DMS79 (cell line): ENCODE data around the gene TDRD3.
"Not testable (repeated sequence)": the region's sequence is repeated elsewhere in the genome, so short reads cannot be mapped to it uniquely, and the experiment has no call there.

Source experiments
- DNase-seq: peaks from one replicate; lab custom pipeline; 2025; lab: John Stamatoyannopoulos, UW

Gene TDRD3

DNA sequence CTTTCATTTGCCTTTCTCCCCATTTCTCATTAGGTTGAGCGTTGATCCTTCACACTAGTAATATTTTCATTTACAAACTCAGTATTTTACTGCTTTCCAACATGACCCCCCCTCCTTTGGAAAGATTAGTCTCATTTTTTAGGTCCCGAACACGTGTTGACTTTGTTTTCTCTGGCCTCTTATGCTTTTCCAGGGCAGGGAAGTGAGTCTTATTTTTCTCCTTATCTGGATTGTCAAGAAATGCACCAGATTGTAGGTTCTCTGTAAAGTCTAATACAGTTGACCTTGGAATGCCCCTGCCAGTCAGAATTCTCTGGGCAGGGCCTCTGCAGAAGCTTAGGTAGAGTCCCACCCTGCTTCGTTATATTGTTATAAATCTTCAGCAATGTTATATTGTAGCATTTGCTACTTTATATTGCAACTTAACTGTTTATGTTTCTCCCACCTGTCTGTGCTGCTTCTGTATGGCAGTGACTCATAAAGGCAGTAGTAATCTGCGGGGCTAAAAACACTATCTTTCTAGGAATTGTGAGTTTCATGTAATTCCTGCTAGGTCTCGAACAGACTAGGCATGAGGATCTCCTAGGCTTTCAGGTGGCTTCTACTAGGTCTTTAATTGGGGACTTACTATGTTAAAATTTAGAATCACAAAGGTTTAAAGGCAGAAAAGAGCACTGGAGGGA lies 2.0 kb downstream of the TDRD3 start:
- no peak for DNase-seq

GRCh38 chr13:60402022-60402421 lies 5.0 kb downstream of the TDRD3 start:
- no peak for DNase-seq

- DNase-seq = no peak
Measured at GRCh38 chr13:60407095-60407494, 10.1 kb downstream of the TDRD3 start.

- not testable (repeated sequence) for DNase-seq
Measured at GRCh38 chr13:60407852-60408251, 10.8 kb downstream of the TDRD3 start.

DNA sequence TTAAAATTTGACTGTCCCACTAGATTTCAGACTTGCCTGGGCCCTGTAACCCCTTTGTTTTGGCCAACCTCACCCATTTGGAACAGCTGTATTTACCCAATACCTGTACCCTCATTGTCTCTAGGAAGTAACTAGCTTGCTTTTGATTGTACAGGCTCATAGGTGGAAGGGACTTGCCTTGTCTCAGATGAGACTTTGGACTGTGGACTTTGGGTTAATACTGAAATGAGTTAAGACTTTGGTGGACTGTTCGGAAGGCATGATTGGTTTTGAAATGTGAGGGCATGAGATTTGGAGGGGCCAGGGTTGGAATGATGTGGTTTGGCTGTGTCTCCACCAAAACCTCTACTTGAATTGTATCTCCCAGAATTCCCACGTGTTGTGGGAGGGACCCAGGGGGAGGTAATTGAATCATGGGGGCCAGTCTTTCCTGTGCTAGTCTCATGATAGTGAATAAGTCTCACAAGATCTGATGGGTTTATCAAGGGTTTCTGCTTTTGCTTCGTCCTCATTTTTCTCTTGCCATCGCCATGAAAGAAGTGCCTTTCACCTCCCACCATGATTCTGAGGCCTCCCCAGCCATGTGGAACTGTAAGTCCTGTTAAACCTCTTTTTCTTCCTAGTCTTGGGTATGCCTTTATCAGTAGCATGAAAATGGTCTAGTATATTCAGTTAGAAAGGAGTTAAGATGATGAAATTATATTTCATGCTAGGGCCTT lies 12.7 kb downstream of the TDRD3 start:
- DNase-seq = not testable (repeated sequence)

DNA sequence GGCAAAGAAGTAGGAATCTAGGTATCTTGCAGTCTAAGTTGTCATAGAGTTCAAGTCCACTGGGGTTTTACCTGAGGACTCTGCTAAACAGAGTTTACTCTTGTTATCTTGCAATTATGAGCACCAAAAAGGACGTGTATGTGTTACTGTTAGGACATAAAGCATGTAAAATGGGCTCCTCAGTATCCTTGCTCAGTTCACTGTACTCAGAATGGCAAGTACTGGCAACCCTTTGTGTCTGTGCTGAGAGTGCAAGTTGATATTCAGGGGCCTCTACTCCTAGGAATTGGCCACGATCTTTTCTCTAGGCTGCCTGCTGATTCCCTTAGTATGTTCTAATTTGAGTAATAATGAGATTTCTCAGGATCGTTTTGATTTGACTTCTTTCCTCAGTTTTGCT lies 13.3 kb downstream of the TDRD3 start:
- no peak for DNase-seq

DNA sequence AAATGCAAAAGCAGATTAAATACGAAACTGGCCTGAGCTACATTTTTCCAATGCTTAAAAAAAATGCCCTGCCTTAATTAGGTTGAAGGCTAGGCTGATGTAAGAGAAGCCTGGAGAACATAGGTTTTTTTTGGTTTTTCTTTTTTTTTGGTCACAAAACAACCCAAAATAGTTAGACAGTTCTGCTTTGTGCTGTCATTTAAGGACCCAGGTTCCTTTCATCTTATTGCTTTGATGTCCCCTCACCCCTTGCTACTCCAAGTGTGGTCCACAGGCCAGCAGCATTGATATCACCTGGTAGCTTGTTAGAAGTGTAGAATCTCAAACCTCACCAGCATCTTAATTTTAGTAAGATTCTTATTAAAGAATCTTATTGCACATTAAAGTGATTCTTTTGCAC lies 14.4 kb downstream of the TDRD3 start:
- no peak for DNase-seq

GRCh38 chr13:60411983-60412382 lies 15.0 kb downstream of the TDRD3 start:
- no peak for DNase-seq

GRCh38 chr13:60412909-60413616 lies 16.0 kb downstream of the TDRD3 start:
- DNase-seq = no peak

GRCh38 chr13:60414177-60414576 lies 17.2 kb downstream of the TDRD3 start:
- no peak for DNase-seq

DNA sequence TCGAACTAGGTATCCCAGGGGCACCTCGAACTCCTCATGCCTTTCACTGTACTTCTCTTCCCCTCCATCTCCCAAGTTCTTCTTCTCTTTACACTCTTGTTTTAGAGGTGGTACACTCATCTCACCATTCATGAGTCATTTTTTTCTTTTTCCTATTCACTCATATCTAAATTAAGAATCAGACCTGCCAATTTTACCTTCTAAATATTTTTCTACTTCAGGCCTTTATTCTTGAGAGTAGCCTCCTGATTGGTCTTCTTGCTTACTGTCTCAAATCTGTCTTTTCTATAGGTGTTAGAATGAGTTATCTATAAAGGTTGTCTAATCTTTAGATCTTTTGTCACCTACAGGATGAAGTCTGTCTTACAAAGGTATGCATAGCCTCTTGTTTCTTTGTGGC lies 20.7 kb downstream of the TDRD3 start:
- no peak for DNase-seq

DNA sequence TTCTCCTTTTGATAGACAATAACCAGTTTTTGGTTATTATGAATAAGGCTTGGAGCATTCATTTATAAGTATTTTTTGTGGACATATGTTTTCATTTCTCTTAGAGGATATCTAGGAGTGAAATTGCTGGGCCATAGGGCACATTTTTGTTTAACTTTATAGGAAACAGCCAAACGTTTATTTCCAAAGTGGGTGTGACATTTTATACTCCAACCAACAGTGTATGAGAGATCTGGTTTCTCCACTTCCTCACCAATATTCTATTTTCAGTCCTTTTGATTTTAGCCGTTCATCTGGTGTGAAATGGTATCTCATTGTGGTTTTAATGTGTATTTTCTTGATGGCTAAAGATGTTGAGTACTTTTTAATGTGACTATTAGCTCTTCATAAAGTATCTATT lies 21.9 kb downstream of the TDRD3 start:
- no peak for DNase-seq

GRCh38 chr13:60425332-60425731 lies 28.3 kb downstream of the TDRD3 start:
- DNase-seq = no peak

- DNase-seq = no peak
Measured at GRCh38 chr13:60426075-60426474, 29.1 kb downstream of the TDRD3 start.

DNA sequence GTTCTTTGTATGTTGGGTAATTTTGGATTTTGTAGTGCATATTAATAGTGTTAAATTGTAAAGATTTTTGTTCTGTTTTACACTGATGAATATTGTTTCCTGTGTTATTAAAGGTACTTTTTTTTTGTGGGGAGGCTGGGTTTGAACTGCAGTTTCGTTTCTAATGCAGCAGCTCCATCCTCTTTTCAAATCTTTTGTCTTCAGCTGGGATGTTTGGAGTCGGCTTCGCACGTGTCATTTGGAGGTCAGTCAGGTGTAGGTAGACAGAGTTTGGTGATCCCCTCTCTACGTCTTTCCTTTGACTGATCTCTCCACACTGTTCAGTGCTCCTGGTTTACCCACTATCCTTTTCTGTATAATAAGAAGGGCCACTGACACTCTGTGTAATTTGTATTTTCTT lies 30.3 kb downstream of the TDRD3 start:
- DNase-seq = no peak

GRCh38 chr13:60431108-60431700 lies 34.2 kb downstream of the TDRD3 start:
- DNase-seq = no peak

DNA sequence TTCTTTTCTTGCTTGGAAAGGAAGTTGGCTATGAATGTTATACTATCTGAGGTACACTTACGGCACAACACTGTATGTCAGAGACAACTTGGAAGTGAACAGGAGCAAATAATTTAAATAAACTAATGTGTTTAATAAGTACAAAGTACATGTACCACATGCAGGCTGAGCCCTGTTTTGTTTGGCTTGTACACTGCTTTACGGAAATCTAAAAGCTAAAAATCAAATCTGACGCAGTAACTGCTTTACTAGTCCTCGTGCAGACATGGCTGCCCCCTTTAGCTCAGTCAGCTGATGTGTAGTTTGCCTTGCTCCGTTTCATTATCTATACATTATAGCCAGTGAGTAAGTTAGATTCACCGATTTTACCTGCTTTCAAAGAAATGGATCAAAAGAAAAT lies 36.5 kb downstream of the TDRD3 start:
- no peak for DNase-seq

GRCh38 chr13:60435762-60436374 lies 38.8 kb downstream of the TDRD3 start:
- no peak for DNase-seq

DNA sequence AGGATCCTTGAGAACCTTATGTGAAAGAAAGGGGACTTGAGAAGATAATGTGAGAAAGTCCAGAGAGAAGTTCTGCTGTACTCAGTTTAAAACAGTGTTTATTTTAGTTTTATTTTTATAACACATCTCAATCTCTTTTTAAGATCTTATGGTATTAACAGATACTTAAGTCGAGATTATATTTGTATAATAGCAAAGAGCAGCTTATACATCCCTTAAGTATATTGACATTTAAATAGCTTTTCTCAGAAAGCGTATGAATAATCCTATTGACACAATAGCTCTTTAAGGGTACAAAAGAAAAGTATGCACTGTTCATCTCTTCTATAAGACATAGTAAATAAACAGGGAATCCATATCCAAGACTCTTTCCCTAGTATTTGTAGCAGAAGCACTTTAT lies 42.2 kb downstream of the TDRD3 start:
- DNase-seq = no peak

DNA sequence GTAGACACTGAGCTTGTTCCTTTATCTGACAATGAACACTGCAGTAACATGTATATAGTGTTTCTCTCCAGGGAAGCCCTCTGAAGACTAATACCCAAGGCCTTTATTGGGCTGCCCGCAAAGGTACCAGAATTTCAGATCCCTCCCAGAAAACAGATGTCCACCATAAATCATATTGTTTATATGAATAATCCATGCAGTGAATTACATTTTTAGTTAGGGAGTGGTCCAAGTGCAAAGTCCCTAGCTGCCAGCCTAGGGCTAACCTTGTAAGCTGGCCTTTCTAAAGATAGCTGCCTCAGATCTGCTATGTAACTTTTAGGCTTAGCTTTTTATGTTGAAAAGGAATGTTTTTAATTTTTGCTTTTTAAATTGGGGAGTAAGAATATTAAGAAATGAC lies 44.7 kb downstream of the TDRD3 start:
- DNase-seq = no peak

GRCh38 chr13:60448907-60449510 lies 52.0 kb downstream of the TDRD3 start:
- no peak for DNase-seq

DNA sequence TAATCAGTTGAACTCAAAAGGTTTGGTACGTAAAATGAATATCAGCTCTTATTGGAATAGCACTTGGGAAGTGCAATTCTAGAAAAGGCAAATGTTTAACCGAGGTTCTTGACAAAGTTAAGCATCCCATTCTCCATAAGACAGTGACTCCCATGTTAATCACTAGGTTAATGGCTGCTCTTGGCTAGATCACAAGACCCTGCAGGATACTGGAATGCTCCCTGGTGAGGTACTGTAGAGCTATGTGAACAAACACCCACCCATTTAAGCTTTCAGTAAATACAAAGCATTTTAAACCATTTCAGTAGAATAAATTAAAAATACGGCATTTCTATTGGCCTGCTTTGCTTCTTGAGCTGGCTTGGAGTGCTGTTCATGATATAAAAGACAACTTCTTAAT lies 56.5 kb downstream of the TDRD3 start:
- no peak for DNase-seq
